Measurements from ENCODE around the gene TRPV6. TPM values are rescaled to one million over a fixed set of nuclear protein-coding genes. Genes with fewer than 3 reads are reported as not detected.

TRPV6 gene
- total and polyA plus RNA-seq, 8 donors, result 2.6 to 11.7 (median 7.7) TPM; not detected in 1

DNA sequence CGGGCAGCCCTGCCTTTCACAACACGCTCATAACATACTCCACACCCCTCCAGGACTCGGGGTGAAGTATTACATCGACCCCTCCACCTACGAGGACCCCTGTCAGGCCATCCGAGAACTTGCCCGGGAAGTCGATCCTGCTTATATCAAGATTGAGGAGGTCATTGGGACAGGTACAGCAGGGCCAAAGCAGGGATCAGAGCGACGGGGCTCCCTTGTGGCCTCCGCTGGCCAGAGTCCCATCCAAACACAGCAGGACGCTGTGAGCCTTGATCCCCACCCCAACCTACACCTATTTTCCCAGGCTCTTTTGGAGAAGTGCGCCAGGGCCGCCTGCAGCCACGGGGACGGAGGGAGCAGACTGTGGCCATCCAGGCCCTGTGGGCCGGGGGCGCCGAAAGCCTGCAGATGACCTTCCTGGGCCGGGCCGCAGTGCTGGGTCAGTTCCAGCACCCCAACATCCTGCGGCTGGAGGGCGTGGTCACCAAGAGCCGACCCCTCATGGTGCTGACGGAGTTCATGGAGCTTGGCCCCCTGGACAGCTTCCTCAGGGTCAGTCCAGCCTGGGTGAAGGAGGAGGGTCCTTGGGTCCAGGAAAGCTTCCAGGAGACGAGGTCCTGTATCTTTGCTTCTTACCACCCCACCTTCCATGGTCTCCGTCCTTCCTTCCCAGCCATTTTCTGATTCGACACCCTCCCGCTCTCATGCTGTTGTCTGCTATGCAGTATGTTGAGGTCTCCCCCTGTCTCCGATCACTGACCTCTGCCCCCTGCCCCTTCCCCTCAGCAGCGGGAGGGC lies 17.2 kb downstream of the TRPV6 start:
- TF ChIP-seq POLR2A (IDR thresholded peaks at IDR 0.05) (no peak), EP300 (IDR thresholded peaks at IDR 0.05) (no peak), POLR2AphosphoS5 (IDR thresholded peaks at IDR 0.05) (no peak)
- TF ChIP-seq, protein P1, sequence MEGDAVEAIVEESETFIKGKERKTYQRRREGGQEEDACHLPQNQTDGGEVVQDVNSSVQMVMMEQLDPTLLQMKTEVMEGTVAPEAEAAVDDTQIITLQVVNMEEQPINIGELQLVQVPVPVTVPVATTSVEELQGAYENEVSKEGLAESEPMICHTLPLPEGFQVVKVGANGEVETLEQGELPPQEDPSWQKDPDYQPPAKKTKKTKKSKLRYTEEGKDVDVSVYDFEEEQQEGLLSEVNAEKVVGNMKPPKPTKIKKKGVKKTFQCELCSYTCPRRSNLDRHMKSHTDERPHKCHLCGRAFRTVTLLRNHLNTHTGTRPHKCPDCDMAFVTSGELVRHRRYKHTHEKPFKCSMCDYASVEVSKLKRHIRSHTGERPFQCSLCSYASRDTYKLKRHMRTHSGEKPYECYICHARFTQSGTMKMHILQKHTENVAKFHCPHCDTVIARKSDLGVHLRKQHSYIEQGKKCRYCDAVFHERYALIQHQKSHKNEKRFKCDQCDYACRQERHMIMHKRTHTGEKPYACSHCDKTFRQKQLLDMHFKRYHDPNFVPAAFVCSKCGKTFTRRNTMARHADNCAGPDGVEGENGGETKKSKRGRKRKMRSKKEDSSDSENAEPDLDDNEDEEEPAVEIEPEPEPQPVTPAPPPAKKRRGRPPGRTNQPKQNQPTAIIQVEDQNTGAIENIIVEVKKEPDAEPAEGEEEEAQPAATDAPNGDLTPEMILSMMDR (IDR thresholded peaks at IDR 0.05), result no peak
- Histone ChIP-seq H3K27ac (no peak overlapping the region), H3K4me1 (no peaks in the 10 kb centered on the region), H3K27me3 (no peaks in the 10 kb centered on the region), H3K36me3 (peaks cover 0 to 51% (median 38%) of the 10 kb centered on the region in 4 donors), H3K9me3 (no peaks in the 10 kb centered on the region), H3K4me3 (no peak overlapping the region)
- intact Hi-C loops (cut with DNase I; ENCODE audit: low total_unique reads), result no loop called here
- no peak for DNase-seq
- 69 to 78% (median 76%) methylated on average over 24 to 31 of the region's 31 CpGs for WGBS, 5 donors

DNA sequence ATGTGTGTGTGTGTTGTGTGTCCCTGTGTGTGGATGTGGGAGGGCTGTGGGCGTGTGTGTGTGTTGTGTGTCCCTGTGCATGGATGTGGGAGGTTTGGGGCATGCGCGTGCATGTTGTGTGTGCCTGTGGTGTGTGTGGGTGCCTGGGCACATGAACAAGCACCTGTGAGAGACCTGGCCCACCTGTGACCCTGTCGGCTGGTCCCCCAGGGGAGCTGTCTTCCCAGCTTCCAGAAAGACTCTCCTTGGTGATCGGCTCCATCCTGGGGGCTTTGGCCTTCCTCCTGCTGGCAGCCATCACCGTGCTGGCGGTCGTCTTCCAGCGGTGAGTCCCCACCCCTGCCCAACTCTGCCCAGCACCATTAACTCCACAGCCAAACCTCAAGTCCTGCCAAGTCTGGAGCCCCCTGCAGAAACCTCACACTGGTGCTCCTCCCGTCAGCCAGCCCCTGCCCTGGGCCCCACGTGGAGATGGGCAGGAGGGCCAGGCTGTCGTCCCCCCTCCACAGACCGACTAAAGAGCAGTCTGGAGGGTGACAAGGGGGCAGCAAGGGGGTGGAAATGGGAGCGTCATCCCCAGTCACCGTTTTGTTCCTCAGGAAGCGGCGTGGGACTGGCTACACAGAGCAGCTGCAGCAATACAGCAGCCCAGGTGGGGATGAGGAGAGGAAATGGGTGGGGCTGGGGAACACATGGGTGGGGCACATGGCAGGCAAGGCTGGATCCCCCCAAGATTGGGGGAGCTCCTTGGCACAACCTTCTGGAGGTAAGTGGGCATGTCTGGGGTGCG lies 18.0 kb downstream of the TRPV6 start:
- Histone ChIP-seq H3K27ac (no peak overlapping the region), H3K27me3 (no peaks in the 10 kb centered on the region), H3K4me1 (no peaks in the 10 kb centered on the region), H3K9me3 (no peaks in the 10 kb centered on the region), H3K36me3 (peaks cover 4 to 58% (median 45%) of the 10 kb centered on the region in 4 donors), H3K4me3 (no peak overlapping the region)
- WGBS, 5 donors, result 78 to 84% (median 82%) methylated on average over 15 to 18 of the region's 18 CpGs
- TF ChIP-seq POLR2AphosphoS5 (IDR thresholded peaks at IDR 0.05), result no peak
- no peak for TF ChIP-seq EP300 (IDR thresholded peaks at IDR 0.05)
- TF ChIP-seq, protein P1 (IDR thresholded peaks at IDR 0.05), result no peak
- no peak for TF ChIP-seq POLR2A (IDR thresholded peaks at IDR 0.05)
- intact Hi-C loops (cut with DNase I; ENCODE audit: low total_unique reads), result no loop called here
- no peak for DNase-seq

DNA sequence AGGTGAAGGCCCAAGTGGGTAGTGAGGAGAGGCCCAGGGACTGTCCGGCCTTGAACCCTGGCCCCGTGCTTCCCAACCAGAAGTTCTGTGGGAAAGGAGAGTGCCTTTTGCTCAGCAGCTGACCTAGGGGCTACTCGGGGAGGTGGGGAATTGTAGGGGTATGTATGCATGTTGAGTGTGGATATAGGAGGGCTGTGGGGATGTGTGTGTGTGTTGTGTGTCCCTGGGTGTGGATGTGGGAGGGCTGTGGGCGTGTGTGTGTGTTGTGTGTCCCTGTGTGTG lies 18.5 kb downstream of the TRPV6 start:
- no peaks in the 10 kb centered on the region for H3K27me3 ChIP-seq
- intact Hi-C loops (cut with DNase I; ENCODE audit: low total_unique reads), result no loop called here
- no peak overlapping the region for H3K4me3 ChIP-seq
- H3K27ac ChIP-seq, result no peak overlapping the region
- H3K4me1 ChIP-seq, result no peaks in the 10 kb centered on the region
- no peak for DNase-seq
- H3K36me3 ChIP-seq, result peaks cover 4 to 59% (median 42%) of the 10 kb centered on the region in 4 donors
- 73 to 82% (median 78%) methylated on average over 4 of the region's 4 CpGs for WGBS, 5 donors
- no peaks in the 10 kb centered on the region for H3K9me3 ChIP-seq
- TF ChIP-seq, protein P1 (IDR thresholded peaks at IDR 0.05), result no peak
- no peak for TF ChIP-seq POLR2A (IDR thresholded peaks at IDR 0.05)

DNA sequence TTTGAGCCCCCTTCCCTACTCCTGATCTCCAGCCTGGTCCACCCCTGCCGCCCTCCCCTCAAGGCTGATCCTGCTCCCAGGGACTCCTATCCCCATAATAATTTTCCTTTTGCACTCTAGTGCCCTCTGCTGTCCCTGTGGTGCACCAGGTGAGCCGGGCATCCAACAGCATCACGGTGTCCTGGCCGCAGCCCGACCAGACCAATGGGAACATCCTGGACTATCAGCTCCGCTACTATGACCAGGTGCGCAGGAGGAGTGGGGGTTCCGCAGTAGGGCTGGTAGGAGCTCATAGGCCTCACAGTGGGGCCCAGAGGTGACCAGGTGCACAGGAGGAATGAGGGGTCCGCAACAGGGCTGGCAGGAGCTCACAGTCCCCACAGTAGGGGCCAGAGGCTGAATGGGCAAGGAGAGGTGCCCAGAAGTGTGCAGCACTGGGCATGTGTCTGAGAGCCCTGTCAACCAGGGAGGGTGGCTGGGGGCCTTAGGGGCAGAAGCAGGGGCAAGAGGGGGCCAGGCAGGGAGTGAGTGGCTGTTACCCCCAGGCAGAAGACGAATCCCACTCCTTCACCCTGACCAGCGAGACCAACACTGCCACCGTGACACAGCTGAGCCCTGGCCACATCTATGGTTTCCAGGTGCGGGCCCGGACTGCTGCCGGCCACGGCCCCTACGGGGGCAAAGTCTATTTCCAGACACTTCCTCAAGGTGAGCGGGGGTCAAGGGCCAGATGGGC lies 19.0 kb downstream of the TRPV6 start:
- Histone ChIP-seq H3K4me3 (no peak overlapping the region), H3K9me3 (no peaks in the 10 kb centered on the region), H3K27ac (no peak overlapping the region), H3K36me3 (peaks cover 4 to 57% (median 39%) of the 10 kb centered on the region in 4 donors), H3K4me1 (no peaks in the 10 kb centered on the region), H3K27me3 (no peaks in the 10 kb centered on the region)
- TF ChIP-seq POLR2AphosphoS5 (IDR thresholded peaks at IDR 0.05) (no peak), POLR2A (IDR thresholded peaks at IDR 0.05) (no peak)
- TF ChIP-seq, protein P1 (IDR thresholded peaks at IDR 0.05), result peak in 5 of 7 experiments; percentile 40 to 66 (median 46)
- 49 to 66% (median 58%) methylated on average over 18 of the region's 18 CpGs for WGBS, 5 donors
- peak; percentile 61 for DNase-seq
- intact Hi-C loops (cut with DNase I; ENCODE audit: low total_unique reads), result no loop called here
